ENCODE measurements around the gene AGFG1.

AGFG1 gene

GRCh38 chr2:227610123-227610522 is 138.2 kb downstream of the AGFG1 start:
- DNase-seq (ENCODE audit: low spot score): no peak

All from putamen (tissue), 1 donor.